Transverse colon (tissue), 4 donors: Measurements from ENCODE around the gene DOK1. TPM values are rescaled to one million over a fixed set of nuclear protein-coding genes. Genes with fewer than 3 reads are reported as not detected.

Experiments
- DNase-seq: peaks from one replicate; pipeline ENCODE4 v3.0.0-alpha.2; 2019
- H3K27ac ChIP-seq, 4 donors: fragments of 200-600 bp; sonication (generic); 2 replicates each; pipeline ENCODE4 v1.5.1; 2016 to 2018; ENCODE audit warnings: inconsistent platforms in 4 of 4
- H3K27me3 ChIP-seq: fragments of 200-600 bp; sonication (generic); 2 replicates; pipeline ENCODE4 v1.5.1; 2017; ENCODE audit warnings: inconsistent platforms
- H3K36me3 ChIP-seq, 4 donors: fragments of 200-600 bp; sonication (generic); 2 replicates each; pipeline ENCODE4 v1.5.1; 2017 to 2019; ENCODE audit warnings: inconsistent platforms in 4 of 4
- H3K4me1 ChIP-seq, 4 donors: fragments of 200-600 bp; sonication (generic); 2 replicates each; pipeline ENCODE4 v1.5.1; 2017 to 2020; ENCODE audit warnings: inconsistent platforms in 4 of 4
- H3K4me3 ChIP-seq, 4 donors: fragments of 200-600 bp; sonication (generic); 1 replicate in 1 of 4; 2 replicates in 3 of 4; pipeline versions ENCODE4 v1.5.1 to v1.6.1; 2017 to 2019; ENCODE audit warnings: inconsistent platforms in 4 of 4
- H3K9me3 ChIP-seq, 2 donors: fragments of 200-600 bp; sonication (generic); 2 replicates each; pipeline ENCODE4 v1.5.1; 2017 to 2019; ENCODE audit warnings: inconsistent platforms in 2 of 2
- CTCF ChIP-seq, 5 experiments: fragments of 200-600 bp in 3 of 5; fragments of 450-650 bp in 2 of 5; sonication (generic) in 3 of 5; IDR thresholded peaks; 1 replicate in 2 of 5; 2 replicates in 3 of 5; pipeline ENCODE4 v1.5.1; 2016 to 2017; ENCODE audit warnings: antibody characterized with exemption in 5 of 5, inconsistent platforms in 3 of 5, mild to moderate bottlenecking in 2 of 5, moderate library complexity in 1 of 5
- EP300 ChIP-seq: sonication (generic); formaldehyde crosslinking; IDR thresholded peaks from one replicate; pipeline ENCODE4 v1.6.1; 2017; ENCODE audit warnings: antibody characterized with exemption, low read depth
- POLR2A ChIP-seq: fragments of 450-650 bp; IDR thresholded peaks from one replicate; pipeline ENCODE4 v1.6.1; 2016; ENCODE audit warnings: antibody characterized with exemption, mild to moderate bottlenecking, moderate library complexity
- POLR2AphosphoS5 ChIP-seq, 3 donors: sonication (generic); formaldehyde crosslinking; IDR thresholded peaks; one replicate each; pipeline ENCODE4 v1.6.1; 2016; ENCODE audit warnings: antibody characterized with exemption in 3 of 3
- WGBS, 2 donors: methylation state at CpG; one replicate each; pipeline ENCODE4 v1.1.5; 2018; ENCODE audit warnings: low coverage in 1 of 2; 5-methylcytosine and 5-hydroxymethylcytosine counted together
- in situ Hi-C, 4 donors: fragments of 200-750 bp; cut with MboI; loops; one replicate each; pipeline versions ENCODE4 v1.15.0 to v1.15.1; 2017; ENCODE audit warnings: low sequenced_read_pairs in 3 of 4, low pct_ligation_motif_present in 1 of 4, low pct_unique_long_range_greater_than_20kb in 1 of 4
- intact Hi-C: fragments of 100-400 bp; cut with DNase I; formaldehyde crosslinking; loops from one replicate; pipeline ENCODE4 v1.15.1; 2023; ENCODE audit warnings: low total_unique reads
- total RNA-seq, 4 donors: library from RNA; depleted of rRNA; stranded (reverse); fragments of >200 nt; gene quantifications; one replicate each; pipeline ENCODE4 v1.1.0, GENCODE V29; 2016

The DOK1 gene
- total RNA-seq, 4 donors from 2014 or later: 14.7 to 21.3 (median 20.1) TPM

DNA sequence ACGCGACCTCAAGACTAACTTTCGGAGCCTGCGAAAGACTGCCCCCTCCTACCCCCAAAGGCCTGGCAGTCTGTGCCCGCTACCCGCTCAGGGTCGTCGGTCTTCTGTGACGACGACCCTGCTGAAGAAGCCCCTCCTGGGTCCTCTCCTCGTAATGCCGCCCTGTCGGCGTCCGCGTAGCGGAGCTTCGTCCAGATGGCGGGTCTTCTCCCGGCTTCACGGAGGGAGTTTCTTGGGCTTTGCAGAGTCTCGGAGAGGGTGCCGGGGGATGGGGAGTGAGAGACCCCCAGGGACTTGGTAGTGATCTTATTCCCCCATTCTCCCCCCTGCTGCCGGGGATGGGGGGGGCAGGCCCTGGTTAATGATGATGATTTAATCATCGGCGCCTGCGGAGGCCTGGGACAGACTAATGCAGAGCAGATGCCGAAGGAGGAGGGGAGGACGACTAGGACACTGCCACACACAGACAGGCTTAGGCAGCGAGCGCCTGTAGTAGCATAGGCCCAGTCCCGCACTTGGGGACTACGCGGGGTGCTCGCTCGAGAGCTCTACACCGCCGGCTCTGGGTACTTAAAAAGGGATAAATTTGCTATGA, 46.5 kb upstream of the DOK1 start:
- intact Hi-C loops: loop anchor here (2.0 kb wide), 1 partner anchor 23 kb away; no protein-coding TSS in a partner anchor
- TF ChIP-seq CTCF (IDR thresholded peaks at IDR 0.05): no peak
- TF ChIP-seq EP300: no peak
- TF ChIP-seq POLR2A: no peak
- no peak for TF ChIP-seq POLR2AphosphoS5 (IDR thresholded peaks at IDR 0.05)

DNA sequence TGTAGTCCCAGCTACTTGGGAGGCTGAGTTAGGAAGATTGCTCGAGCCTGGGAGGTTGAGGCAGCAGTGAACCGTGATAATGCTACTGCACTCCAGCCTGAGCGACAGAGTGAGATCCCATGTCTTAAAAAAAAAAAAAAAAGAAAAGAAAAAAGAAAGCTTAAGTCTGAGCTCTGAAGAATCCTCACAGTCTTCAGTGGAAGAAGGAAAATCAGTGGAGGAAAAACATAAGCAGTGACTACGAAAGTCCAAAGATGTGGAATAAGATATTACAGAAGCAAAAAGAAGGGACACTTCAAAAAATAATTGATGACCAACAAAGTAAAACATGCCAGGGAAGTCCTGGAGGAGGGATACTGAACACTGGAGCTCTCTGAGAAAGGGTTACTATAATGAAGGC, 44.2 kb upstream of the DOK1 start:
- peaks cover 70% of the 10 kb centered on the region for H3K27me3 ChIP-seq
- 87 to 95% methylated on average over 4 of the region's 4 CpGs for WGBS, 2 donors
- H3K4me1 ChIP-seq: peaks cover 16 to 40% (median 35%) of the 10 kb centered on the region in 4 donors
- no peak overlapping the region for H3K4me3 ChIP-seq
- TF ChIP-seq POLR2A (no peak), EP300 (no peak), CTCF (IDR thresholded peaks at IDR 0.05) (no peak), POLR2AphosphoS5 (IDR thresholded peaks at IDR 0.05) (no peak)
- intact Hi-C loops: no loop called here
- no peak for DNase-seq
- H3K27ac ChIP-seq: no peak overlapping the region
- H3K36me3 ChIP-seq: no peaks in the 10 kb centered on the region
- in situ Hi-C loops: no loop called here
- no peaks in the 10 kb centered on the region for H3K9me3 ChIP-seq

More for the DNA sequence above, 46.5 kb upstream of the DOK1 start:
- H3K9me3 ChIP-seq: no peaks in the 10 kb centered on the region
- peak overlapping the region; percentile 44 to 81 (median 67) for H3K4me3 ChIP-seq
- WGBS, 2 donors: 11 to 58% methylated on average over 6 to 38 of the region's 38 CpGs
- peaks cover 12 to 44% (median 36%) of the 10 kb centered on the region in 4 donors for H3K4me1 ChIP-seq
- H3K27me3 ChIP-seq: peaks cover 48% of the 10 kb centered on the region
- peak overlapping the region; percentile 90 to 98 (median 92) for H3K27ac ChIP-seq
- peak; percentile 55 for DNase-seq
- in situ Hi-C loops: no loop called here
- H3K36me3 ChIP-seq: no peaks in the 10 kb centered on the region

- intact Hi-C loops: no loop called here
- Histone ChIP-seq H3K27ac (no peak overlapping the region), H3K27me3 (peaks cover 81% of the 10 kb centered on the region), H3K36me3 (no peaks in the 10 kb centered on the region), H3K9me3 (no peaks in the 10 kb centered on the region), H3K4me3 (no peak overlapping the region), H3K4me1 (peaks cover 12 to 41% (median 35%) of the 10 kb centered on the region in 4 donors)
- in situ Hi-C loops: no loop called here
- WGBS, 2 donors: 39 to 54% methylated on average over 3 to 11 of the region's 11 CpGs
- TF ChIP-seq POLR2A: no peak
- TF ChIP-seq CTCF (IDR thresholded peaks at IDR 0.05): no peak
- TF ChIP-seq POLR2AphosphoS5 (IDR thresholded peaks at IDR 0.05): no peak
- TF ChIP-seq EP300: no peak
- no peak for DNase-seq
These were observed 43.2 kb upstream of the DOK1 start for GRCh38 chr2:74511104-74511989.

- intact Hi-C loops (no loop called here), in situ Hi-C loops (no loop called here)
- WGBS, 2 donors: 19% methylated on average over 11 of the region's 36 CpGs; no CpG with 5 or more reads in 1 of the 2 donors
- DNase-seq: no peak
- H3K36me3 ChIP-seq: no peaks in the 10 kb centered on the region
- H3K27me3 ChIP-seq: peaks cover 97% of the 10 kb centered on the region
- no peak overlapping the region for H3K27ac ChIP-seq
- TF ChIP-seq CTCF (IDR thresholded peaks at IDR 0.05): no peak
- TF ChIP-seq POLR2AphosphoS5 (IDR thresholded peaks at IDR 0.05): no peak
- no peak for TF ChIP-seq POLR2A
- no peak for TF ChIP-seq EP300
- H3K4me3 ChIP-seq: no peak overlapping the region
- H3K4me1 ChIP-seq: peaks cover 8 to 36% (median 31%) of the 10 kb centered on the region in 4 donors
- H3K9me3 ChIP-seq: no peaks in the 10 kb centered on the region
These were observed 41.5 kb upstream of the DOK1 start for GRCh38 chr2:74512744-74513604.
